Jurkat, Clone E6-1 (cell line): ENCODE measurements around the gene STAT5A.
"Not testable (repeated sequence)": the region's sequence is repeated elsewhere in the genome, so short reads cannot be mapped to it uniquely, and the experiment has no call there.

Experiments used
- DNase-seq: peaks from one replicate; pipeline ENCODE4 v3.0.0-alpha.2; 2011; ENCODE audit warnings: low read depth, low spot score
- H3K4me3 ChIP-seq: 2 replicates; pipeline ENCODE4 v1.5.1; 2011; ENCODE audit warnings: mild to moderate bottlenecking, low read length, control low read depth, moderate library complexity

Gene STAT5A

DNA sequence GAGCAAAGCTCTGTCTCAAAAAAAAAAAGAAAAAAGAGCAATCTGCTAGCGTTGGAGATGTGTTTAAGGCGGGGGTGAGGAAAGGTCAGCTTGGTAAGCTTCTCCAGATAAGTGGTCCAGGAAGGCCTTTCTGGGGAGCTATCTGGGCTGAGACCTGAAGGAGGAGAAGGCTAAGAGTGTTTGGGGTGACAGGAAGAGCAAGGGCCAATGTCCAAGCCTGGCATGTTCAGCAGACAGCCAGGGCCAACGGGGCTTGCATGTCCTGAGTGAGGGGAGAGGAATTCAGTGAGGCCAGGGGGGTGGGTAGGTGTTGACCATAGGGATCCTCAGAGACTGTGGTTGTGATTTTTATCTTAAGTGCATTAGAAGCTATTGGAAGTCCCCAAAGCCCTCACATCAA lies 15.4 kb downstream of the STAT5A start:
- DNase-seq, result no peak
- H3K4me3 ChIP-seq, result no peak overlapping the region

DNA sequence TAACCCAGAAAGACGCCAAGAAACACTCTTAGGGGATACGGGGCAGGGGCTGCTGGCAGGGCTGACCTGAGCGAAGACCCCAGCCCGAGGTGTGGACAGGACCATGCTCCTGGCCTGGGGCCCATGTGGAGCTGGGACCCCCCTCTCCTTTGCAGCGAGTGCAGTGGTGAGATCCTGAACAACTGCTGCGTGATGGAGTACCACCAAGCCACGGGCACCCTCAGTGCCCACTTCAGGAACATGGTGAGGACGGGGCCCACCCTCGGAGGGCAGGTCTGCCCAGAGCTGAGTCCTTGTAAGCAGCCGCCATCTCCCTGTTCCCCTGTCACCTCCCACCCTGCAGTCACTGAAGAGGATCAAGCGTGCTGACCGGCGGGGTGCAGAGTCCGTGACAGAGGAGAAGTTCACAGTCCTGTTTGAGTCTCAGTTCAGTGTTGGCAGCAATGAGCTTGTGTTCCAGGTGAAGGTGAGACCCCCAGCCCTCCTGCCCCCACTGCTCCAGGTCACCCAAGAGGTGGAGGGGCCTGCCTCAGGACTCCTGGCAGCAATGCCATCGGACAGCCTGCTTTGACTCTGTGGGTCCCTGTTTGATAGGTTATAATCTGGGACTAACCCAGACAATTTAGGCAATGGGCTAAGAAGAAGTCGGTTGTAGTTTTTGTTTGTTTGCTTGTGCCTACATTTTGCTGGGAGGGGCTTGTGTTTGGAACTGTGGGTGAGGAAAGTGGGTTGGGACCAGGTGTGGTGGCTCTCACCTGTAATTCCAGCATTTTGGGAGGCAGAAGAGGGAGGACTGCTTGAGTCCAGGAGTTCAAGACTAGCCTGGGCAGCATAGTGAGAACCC lies 16.1 kb downstream of the STAT5A start:
- no peak overlapping the region for H3K4me3 ChIP-seq
- no peak for DNase-seq

DNA sequence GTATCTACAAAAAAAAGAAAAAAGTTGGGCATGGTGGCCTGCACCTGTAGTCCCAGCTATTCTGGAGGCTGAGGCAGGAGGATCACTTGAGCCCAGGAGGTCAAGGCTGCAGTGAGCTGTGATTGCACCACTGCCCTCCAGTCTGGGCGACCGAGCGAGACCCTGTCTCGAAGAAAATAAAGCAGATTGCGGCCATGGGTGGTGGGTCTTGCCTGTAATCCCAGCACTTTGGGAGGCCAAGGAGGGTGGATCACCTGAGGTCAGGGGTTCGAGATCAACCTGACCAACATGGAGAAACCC lies 16.7 kb downstream of the STAT5A start:
- DNase-seq, H3K4me3 ChIP-seq: not testable (repeated sequence)

DNA sequence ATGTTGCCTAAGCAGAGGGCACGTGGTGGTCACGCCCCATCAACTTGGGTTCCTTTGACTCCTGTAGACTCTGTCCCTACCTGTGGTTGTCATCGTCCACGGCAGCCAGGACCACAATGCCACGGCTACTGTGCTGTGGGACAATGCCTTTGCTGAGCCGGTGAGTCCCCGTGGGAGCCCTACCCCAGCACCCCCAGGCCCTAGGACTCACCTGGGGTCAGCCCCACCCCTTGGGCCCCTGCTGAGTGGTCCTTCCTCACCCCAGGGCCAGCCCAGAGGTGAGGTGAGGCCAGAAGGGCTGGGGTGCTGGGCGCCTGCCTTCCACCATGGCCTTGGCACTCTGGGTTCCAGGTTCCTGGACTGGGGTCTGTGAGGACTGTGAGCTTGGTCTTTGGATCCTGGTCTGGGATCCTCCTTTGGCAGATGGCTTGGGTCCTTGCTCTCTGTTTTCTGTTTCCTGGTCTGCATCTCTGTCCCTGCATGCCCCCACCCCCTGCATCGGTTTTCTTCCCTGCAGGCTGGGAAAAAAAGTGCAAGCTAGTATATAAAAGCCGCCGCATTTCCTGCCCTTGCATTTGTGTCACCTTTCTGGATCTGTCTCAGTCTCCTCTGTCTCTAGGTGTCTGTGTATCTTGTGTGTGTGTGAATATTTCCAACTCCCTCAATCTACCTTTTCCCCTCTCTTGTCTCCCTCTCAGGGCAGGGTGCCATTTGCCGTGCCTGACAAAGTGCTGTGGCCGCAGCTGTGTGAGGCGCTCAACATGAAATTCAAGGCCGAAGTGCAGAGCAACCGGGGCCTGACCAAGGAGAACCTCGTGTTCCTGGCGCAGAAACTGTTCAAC lies 17.5 kb downstream of the STAT5A start:
- peak; percentile 87 for DNase-seq
- peak overlapping the region; percentile 57 for H3K4me3 ChIP-seq

DNA sequence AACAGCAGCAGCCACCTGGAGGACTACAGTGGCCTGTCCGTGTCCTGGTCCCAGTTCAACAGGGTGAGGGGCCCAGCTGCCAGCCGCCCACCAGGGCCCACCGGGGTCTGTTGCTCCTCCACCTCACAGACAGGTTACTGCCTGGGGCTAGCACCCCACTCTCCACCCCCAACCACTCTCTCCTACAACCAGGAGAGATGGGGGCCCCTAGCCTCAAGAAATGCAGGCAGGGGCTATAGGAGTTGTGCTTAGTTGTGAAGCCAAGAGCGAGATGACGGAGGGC lies 18.0 kb downstream of the STAT5A start:
- peak overlapping the region; percentile 57 for H3K4me3 ChIP-seq
- DNase-seq, result no peak

DNA sequence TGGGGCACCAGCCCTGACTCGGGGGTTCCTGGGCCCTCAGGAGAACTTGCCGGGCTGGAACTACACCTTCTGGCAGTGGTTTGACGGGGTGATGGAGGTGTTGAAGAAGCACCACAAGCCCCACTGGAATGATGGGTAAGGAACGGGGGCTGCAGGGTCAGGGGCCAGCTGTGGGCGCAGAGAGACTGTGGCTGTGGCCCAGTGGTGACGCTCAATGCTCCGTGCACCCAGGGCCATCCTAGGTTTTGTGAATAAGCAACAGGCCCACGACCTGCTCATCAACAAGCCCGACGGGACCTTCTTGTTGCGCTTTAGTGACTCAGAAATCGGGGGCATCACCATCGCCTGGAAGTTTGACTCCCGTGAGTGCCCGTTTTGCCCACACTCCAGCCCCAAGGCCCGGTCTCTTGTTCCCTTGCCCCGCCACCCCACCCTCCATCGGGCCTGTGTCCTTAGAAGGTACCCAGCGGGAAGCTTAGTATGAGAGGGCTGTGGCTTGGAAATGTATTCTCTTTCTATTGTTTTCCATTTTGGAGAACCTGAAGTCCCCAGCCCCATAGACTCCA lies 19.1 kb downstream of the STAT5A start:
- peak overlapping the region; percentile 57 for H3K4me3 ChIP-seq
- DNase-seq, result no peak

DNA sequence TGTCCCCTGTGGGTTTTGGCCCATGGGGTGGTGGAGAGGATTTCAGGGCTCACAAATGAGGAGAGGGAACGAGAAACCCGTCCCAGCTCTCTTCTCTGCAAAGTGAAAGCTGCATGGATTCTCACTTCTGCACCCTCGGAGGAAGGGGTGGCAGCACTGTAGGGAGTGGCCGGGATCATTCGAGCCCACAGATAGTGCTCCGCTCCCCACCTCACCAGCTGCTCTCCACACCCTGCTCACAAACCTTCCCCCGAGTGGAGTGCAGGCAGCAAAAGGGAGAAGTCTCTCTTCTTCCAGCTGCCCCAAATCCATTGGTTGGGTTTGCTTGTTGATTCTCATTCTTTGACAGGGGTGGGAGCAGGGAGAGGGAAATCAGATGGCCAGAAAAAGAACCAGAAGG lies 20.1 kb downstream of the STAT5A start:
- no peak for DNase-seq
- H3K4me3 ChIP-seq, result peak overlapping the region; percentile 7; the same call in 1 of the 2 replicates

DNA sequence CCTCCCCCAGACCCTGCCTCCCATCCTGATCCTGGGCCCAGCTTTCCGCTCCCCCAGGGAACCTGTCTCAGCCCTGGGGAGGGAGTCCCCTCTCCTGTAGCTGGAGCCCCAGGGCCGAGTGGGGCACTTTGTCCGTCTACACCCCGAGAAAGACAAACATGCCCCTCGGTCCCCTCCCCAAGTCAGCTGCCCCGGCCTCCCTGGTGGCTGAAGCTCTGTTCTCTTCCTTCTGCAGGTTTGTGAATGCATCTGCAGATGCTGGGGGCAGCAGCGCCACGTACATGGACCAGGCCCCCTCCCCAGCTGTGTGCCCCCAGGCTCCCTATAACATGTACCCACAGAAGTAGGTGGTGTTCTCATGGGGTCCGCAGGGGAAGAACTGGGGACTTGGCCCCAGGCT lies 20.8 kb downstream of the STAT5A start:
- DNase-seq, result no peak
- H3K4me3 ChIP-seq, result no peak overlapping the region

DNA sequence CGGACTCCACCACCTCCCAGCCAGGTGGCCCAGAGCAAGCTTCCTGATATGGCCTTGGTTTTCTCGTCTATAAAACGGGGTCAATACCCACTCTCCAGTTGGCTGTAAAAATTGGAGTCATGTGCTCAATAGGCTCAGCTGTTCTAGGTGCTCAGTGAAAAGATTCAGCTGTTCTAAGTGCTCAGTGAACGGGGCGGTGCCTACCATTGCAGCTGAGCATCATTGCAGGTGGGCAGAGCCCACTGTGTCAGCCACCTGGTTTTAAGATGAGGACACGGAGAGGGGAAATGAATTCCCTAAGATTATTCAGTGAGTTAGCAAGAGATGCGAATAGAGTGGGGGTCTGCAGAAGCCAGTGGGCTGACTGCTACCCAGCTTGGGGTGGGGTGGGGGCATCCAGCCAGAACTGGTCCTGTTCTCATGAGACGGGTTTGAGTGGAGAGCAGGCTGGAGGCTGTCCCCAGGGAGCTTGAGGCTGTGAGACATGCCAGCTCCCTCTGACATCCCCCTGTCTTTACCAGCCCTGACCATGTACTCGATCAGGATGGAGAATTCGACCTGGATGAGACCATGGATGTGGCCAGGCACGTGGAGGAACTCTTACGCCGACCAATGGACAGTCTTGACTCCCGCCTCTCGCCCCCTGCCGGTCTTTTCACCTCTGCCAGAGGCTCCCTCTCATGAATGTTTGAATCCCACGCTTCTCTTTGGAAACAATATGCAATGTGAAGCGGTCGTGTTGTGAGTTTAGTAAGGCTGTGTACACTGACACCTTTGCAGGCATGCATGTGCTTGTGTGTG lies 21.9 kb downstream of the STAT5A start:
- peak overlapping the region; percentile 3 for H3K4me3 ChIP-seq
- no peak for DNase-seq

DNA sequence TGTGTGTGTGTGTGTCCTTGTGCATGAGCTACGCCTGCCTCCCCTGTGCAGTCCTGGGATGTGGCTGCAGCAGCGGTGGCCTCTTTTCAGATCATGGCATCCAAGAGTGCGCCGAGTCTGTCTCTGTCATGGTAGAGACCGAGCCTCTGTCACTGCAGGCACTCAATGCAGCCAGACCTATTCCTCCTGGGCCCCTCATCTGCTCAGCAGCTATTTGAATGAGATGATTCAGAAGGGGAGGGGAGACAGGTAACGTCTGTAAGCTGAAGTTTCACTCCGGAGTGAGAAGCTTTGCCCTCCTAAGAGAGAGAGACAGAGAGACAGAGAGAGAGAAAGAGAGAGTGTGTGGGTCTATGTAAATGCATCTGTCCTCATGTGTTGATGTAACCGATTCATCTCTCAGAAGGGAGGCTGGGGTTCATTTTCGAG lies 22.5 kb downstream of the STAT5A start:
- DNase-seq, result no peak
- peak overlapping the region; percentile 43 for H3K4me3 ChIP-seq

DNA sequence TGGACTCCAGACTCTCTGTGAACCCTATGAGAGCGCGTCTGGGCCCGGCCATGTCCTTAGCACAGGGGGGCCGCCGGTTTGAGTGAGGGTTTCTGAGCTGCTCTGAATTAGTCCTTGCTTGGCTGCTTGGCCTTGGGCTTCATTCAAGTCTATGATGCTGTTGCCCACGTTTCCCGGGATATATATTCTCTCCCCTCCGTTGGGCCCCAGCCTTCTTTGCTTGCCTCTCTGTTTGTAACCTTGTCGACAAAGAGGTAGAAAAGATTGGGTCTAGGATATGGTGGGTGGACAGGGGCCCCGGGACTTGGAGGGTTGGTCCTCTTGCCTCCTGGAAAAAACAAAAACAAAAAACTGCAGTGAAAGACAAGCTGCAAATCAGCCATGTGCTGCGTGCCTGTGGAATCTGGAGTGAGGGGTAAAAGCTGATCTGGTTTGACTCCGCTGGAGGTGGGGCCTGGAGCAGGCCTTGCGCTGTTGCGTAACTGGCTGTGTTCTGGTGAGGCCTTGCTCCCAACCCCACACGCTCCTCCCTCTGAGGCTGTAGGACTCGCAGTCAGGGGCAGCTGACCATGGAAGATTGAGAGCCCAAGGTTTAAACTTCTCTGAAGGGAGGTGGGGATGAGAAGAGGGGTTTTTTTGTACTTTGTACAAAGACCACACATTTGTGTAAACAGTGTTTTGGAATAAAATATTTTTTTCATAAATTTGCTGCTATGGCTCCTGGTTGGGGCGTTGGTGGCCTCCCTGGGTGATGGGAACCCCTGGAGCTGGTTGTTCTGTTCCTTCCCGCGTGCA lies 23.1 kb downstream of the STAT5A start:
- peak; percentile 75 for DNase-seq
- H3K4me3 ChIP-seq, result peak overlapping the region; percentile 43

DNA sequence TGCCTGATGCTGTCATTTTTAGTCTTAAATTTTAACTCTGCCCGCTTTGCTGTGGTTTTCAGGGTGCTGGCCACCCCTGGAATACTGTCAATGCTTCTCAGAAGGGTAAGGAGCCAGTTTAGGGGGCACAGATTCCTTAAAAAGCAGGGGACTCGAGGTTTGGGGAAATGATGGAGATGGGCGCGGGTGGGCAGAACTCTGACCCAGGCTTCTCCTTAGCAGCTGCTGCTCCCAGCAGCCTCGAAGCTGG lies 23.7 kb downstream of the STAT5A start:
- peak overlapping the region; percentile 43 for H3K4me3 ChIP-seq

DNA sequence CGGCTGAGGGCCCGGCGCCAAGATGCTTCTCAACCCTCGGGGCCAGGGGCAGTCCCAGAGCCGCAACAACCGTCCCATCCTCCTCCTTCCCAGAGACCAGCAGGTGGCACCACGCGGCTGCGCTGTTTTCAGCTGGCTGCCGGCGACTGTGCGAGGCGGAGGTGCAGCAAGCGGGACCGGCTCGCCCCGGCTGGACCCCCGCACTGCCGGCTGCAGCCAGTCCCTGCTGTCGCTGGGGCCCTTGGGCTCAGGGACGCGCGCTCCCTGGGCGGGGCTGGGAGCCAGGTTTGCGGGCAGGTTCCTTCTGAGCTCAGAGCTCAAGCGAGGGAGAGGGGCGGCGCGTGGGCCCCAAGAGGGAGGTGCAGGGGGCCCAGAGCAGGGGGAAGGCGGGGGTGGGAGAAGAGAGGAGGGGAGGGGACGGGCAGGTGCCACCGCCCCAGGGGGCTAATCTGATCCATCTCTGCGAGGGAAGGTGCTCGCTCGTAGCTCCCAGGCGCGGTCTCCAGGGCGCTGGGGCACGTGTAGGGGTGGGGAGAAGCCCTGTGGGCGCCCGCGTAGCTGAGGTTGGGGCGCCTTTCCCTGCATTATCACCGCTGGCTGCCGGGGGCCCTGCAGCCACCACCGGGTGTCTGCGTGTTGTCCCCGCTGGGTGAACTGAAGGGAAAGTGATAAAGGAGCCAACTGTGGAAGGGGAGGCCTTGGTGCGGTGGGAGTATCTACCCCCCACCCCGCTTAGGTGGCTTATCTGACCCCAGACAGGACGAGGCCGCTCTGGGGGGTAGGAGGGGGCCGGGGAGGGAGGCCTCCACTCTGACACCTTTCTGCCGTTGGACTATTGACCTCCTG lies 24.2 kb downstream of the STAT5A start:
- peak; percentile 92 for DNase-seq
- H3K4me3 ChIP-seq, result peak overlapping the region; percentile 43

More for the DNA sequence above, 23.7 kb downstream of the STAT5A start:
- DNase-seq, result no peak

DNA sequence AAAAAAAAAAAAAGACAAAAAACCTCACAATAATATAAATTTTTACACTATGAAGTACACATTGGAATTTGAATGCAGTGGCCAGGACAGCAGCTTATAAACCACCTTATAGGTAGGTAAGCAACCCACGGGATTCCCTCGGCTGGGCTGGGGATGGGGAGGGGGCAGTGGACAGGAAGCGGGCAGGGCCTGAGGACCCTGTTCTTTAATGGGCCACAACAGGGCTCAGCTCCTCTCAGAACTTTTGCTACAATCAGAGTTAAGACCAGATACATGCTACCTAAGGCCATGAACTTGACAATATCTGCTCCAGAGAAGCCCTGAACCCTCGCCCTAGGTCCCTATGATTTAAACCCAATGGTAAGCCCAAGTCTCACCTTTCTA lies 25.1 kb downstream of the STAT5A start:
- no peak for DNase-seq
- peak overlapping the region; percentile 43 for H3K4me3 ChIP-seq

DNA sequence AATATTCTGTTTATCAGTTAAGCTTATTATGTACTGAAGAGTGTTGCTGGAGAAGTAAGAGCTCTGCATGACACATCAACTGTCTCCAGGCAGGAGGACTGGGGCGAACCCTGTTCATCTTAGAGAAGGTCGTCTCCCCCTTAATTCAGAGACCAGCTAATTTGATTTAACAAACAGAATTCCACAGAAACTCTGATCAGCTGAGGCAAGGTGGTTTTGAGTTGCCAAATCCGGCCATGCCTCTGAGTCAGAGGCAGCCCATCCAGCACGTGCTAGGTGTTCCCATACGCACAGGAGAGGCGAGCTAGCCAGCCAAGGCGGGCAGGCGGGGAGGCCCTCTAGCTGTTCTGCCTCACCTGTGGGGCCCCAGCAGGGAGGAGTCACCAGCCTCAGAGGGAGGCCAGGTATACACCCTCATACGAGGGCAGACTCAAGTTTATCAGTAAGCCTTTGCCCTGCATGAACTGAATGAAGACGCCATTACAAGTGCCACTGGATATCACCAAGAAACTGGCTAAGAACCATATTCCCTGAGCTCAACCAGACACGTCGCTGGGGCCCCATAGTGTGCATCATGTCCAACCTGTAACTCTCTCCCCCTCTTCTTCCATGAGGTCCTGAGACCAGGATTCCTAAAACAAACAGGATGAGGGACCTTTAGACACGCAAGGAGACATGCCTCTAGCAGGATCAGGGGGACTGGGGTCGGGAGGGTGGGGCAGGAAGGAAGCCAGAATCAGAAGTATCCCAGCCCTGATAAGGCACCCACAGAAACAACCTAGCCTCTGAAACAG lies 25.7 kb downstream of the STAT5A start:
- no peak for DNase-seq

DNA sequence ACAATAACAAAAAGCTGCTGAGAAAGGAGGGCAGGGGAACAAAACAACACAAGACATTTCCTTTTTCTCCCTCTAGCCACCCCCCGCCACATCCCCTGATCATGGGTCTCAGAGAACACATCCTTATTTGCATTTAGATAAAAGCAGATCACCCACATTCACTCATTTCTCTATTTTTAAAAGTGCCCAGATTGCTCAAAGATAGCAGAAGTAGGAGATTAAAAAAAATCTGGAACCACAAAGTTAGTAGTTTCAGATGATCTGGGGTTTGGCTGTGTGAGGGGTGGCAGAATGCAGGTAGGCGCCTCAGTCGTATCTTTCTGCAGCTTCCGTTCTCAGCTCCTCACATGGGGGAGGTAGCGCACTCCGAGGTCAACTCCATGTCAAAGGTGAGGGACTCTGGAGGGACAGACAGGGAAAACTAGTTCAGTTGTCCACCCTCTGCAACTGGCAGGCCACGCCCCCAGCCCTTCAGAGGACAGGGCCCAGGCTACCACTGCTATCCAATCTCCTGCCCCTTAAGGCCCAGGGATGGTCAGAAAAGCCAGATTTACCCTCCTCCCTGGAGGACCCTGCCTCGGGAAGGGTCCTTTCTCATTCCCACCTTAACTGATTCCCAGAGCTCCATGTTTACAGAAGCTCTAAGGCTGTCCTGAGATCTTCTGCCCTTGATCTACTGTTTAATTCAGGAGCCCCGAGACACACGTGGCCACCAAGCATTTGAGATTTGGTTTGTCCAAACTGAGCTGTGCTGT lies 27.3 kb downstream of the STAT5A start:
- peak overlapping the region; percentile 31 for H3K4me3 ChIP-seq
- peak; percentile 89 for DNase-seq

More for the DNA sequence above, 25.7 kb downstream of the STAT5A start:
- H3K4me3 ChIP-seq, result peak overlapping the region; percentile 43

DNA sequence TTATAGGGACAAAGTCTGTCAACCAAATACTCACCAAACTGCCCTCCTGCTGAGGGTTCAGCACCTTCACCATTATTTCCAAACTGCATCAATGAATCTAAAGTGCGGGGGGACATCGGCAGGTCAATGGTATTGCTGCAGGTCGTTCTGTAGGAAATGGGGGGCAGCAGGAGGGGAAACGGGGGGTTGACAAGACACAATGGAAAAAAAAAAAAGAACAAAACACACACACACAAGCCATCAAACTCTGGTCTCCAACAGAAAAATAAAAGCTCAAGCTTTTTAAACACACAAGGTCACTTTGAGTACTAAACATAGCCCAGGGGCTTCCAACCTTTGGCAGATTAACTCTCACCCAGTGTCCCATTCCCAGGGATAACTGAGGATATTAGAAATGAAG lies 28.5 kb downstream of the STAT5A start:
- DNase-seq, result no peak
- H3K4me3 ChIP-seq, result no peak overlapping the region
